GM23338 (cell line): ENCODE results near the gene CHST12. TPM values are rescaled to one million over a fixed set of nuclear protein-coding genes. Genes with fewer than 3 reads are reported as not detected.

Source experiments
- ATAC-seq: fragments of 200-7000 bp; cut with Tn5 transposase; 3 replicates; pipeline ENCODE4 v1.9.1; 2020
- DNase-seq: peaks from one replicate; pipeline ENCODE4 v3.0.0-alpha.2; 2015; ENCODE audit warnings: low spot score
- H2AFZ ChIP-seq: fragments of 200-600 bp; sonication (generic); 2 replicates; pipeline ENCODE4 v1.8.0; 2016; ENCODE audit warnings: antibody characterized with exemption, mild to moderate bottlenecking, moderate library complexity
- H3F3A ChIP-seq: fragments of 200-600 bp; sonication (generic); replicated peaks from 2 replicates; pipeline ENCODE4 v1.8.0; 2017; ENCODE audit warnings: antibody characterized with exemption, mixed run types, low read depth
- H3K27ac ChIP-seq: fragments of 200-600 bp; sonication (generic); 2 replicates; pipeline ENCODE4 v1.6.1; 2016; ENCODE audit warnings: low read depth
- H3K27me3 ChIP-seq: fragments of 200-600 bp; sonication (generic); 2 replicates; pipeline ENCODE4 v1.8.0; 2016; ENCODE audit warnings: mild to moderate bottlenecking, mixed run types, moderate library complexity; ENCODE audit not compliant: insufficient read depth
- H3K36me3 ChIP-seq: fragments of 200-600 bp; sonication (generic); 2 replicates; pipeline ENCODE4 v1.8.0; 2016; ENCODE audit warnings: mild to moderate bottlenecking; ENCODE audit not compliant: insufficient read depth
- H3K4me1 ChIP-seq: fragments of 200-600 bp; sonication (generic); 2 replicates; pipeline ENCODE4 v1.8.0; 2016; ENCODE audit warnings: mild to moderate bottlenecking, moderate library complexity; ENCODE audit not compliant: insufficient read depth
- H3K4me2 ChIP-seq: fragments of 200-600 bp; sonication (generic); 2 replicates; pipeline ENCODE4 v1.7.1; 2017; ENCODE audit warnings: mixed run types
- H3K4me3 ChIP-seq: fragments of 200-600 bp; sonication (generic); 2 replicates; pipeline ENCODE4 v1.6.1; 2016; ENCODE audit warnings: mixed run types
- H3K79me2 ChIP-seq: fragments of 200-600 bp; sonication (generic); replicated peaks from 2 replicates; pipeline ENCODE4 v1.8.0; 2017; ENCODE audit warnings: mild to moderate bottlenecking; ENCODE audit not compliant: insufficient read depth
- H3K9me2 ChIP-seq: fragments of 200-600 bp; sonication (generic); 2 replicates; pipeline ENCODE4 v1.8.0; 2017; ENCODE audit not compliant: insufficient read depth
- H4K20me1 ChIP-seq: fragments of 200-600 bp; sonication (generic); replicated peaks from 2 replicates; pipeline ENCODE4 v1.8.0; 2017; ENCODE audit warnings: mild to moderate bottlenecking; ENCODE audit not compliant: insufficient read depth
- H3K27ac Mint-ChIP-seq: 2 replicates; pipeline ENCODE4 v1.8.0; 2020; ENCODE audit warnings: inconsistent platforms, mild to moderate bottlenecking, moderate library complexity, mixed read lengths
- H3K27me3 Mint-ChIP-seq: 3 replicates; pipeline ENCODE4 v1.8.0; 2022; ENCODE audit warnings: low read depth, mild to moderate bottlenecking, moderate library complexity, mixed read lengths, inconsistent platforms; ENCODE audit not compliant: insufficient read depth, poor library complexity
- H3K36me3 Mint-ChIP-seq: 3 replicates; pipeline ENCODE4 v1.8.0; 2021; ENCODE audit warnings: low read depth, mild to moderate bottlenecking, inconsistent platforms, moderate library complexity, mixed read lengths
- H3K4me1 Mint-ChIP-seq: 3 replicates; pipeline ENCODE4 v1.8.0; 2020; ENCODE audit warnings: mild to moderate bottlenecking, inconsistent platforms, mixed read lengths
- H3K4me3 Mint-ChIP-seq: 3 replicates; pipeline ENCODE4 v1.8.0; 2021; ENCODE audit warnings: moderate library complexity, mild to moderate bottlenecking, inconsistent platforms, mixed read lengths
- H3K9me3 Mint-ChIP-seq: 3 replicates; pipeline ENCODE4 v1.8.0; 2020; ENCODE audit warnings: moderate library complexity, mild to moderate bottlenecking, inconsistent platforms, mixed read lengths
- EZH2phosphoT487 ChIP-seq: fragments of 200-600 bp; sonication (generic); IDR thresholded peaks from one replicate; pipeline ENCODE4 v1.8.1; 2018; ENCODE audit warnings: antibody characterized with exemption; ENCODE audit not compliant: unreplicated experiment
- ZNF462 ChIP-seq: fragments of 250-450 bp; sonication (Bioruptor Pico); IDR thresholded peaks from 2 replicates; pipeline ENCODE4 v1.5.0; 2020; ENCODE audit warnings: mild to moderate bottlenecking, moderate library complexity
- polyA plus RNA-seq: library from polyadenylated mRNA; unstranded; fragments of >200 nt; fragmentation: Nextera tagmentation; extraction: Ambion mirVana; gene quantifications from 2 replicates; pipeline ENCODE4 v1.2.1, GENCODE V29; 2016
- total RNA-seq: library from RNA; depleted of rRNA; stranded (reverse); fragments of >200 nt; shearing (Covaris generic); gene quantifications from 2 replicates; pipeline ENCODE4 v1.2.3, GENCODE V29; 2014
- TF ChIP-seq, protein P1 (sequence below), 2 experiments: fragments of 200-600 bp in 1 of 2; sonication (generic) in 1 of 2; conservative IDR thresholded peaks; 2 replicates each; pipeline versions ENCODE4 v1.5.1 to v1.6.1; 2016 to 2017; ENCODE audit warnings: antibody characterized with exemption in 2 of 2, low read depth in 2 of 2, mild to moderate bottlenecking in 2 of 2, moderate library complexity in 1 of 2
- TF ChIP-seq, protein P2 (sequence below): IDR thresholded peaks from 2 replicates; pipeline ENCODE4 v1.6.1; 2016; ENCODE audit warnings: antibody characterized with exemption
- TF ChIP-seq, protein P3 (sequence below): IDR thresholded peaks from one replicate; pipeline ENCODE4 v1.6.1; 2018; ENCODE audit warnings: antibody characterized with exemption; ENCODE audit not compliant: unreplicated experiment

CHST12 gene
- total and polyA plus RNA-seq, 2 experiments from 2014 or later, result 10.1 to 14.6 TPM

GRCh38 chr7:2360796-2361195 is 42.6 kb upstream of the CHST12 start:
- H3K4me2 ChIP-seq, result no peak overlapping the region
- peaks cover 94% of the 10 kb centered on the region for H3K36me3 ChIP-seq
- no peak overlapping the region for H3K27ac ChIP-seq
- Mint-ChIP-seq H3K9me3 (no peaks in the 10 kb centered on the region), H3K27ac (no peak overlapping the region), H3K4me1 (peaks cover 13% of the 10 kb centered on the region), H3K27me3 (peaks cover 3% of the 10 kb centered on the region), H3K4me3 (no peak overlapping the region; the same call in 2 of the 3 replicates), H3K36me3 (peaks cover 94% of the 10 kb centered on the region)
- no peak overlapping the region for H3K4me3 ChIP-seq
- no peak overlapping the region for H2AFZ ChIP-seq
- ATAC-seq (no peak), DNase-seq (no peak)
- H3F3A ChIP-seq, result peaks cover 45% of the 10 kb centered on the region
- TF ChIP-seq, protein P1, sequence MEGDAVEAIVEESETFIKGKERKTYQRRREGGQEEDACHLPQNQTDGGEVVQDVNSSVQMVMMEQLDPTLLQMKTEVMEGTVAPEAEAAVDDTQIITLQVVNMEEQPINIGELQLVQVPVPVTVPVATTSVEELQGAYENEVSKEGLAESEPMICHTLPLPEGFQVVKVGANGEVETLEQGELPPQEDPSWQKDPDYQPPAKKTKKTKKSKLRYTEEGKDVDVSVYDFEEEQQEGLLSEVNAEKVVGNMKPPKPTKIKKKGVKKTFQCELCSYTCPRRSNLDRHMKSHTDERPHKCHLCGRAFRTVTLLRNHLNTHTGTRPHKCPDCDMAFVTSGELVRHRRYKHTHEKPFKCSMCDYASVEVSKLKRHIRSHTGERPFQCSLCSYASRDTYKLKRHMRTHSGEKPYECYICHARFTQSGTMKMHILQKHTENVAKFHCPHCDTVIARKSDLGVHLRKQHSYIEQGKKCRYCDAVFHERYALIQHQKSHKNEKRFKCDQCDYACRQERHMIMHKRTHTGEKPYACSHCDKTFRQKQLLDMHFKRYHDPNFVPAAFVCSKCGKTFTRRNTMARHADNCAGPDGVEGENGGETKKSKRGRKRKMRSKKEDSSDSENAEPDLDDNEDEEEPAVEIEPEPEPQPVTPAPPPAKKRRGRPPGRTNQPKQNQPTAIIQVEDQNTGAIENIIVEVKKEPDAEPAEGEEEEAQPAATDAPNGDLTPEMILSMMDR (conservative IDR thresholded peaks at IDR 0.05; ENCODE audit: low read depth in 2 of 2), result no peak
- peaks cover 88% of the 10 kb centered on the region for H3K79me2 ChIP-seq
- no peaks in the 10 kb centered on the region for H3K27me3 ChIP-seq
- H3K4me1 ChIP-seq, result peaks cover 30% of the 10 kb centered on the region
- H4K20me1 ChIP-seq, result peaks cover 93% of the 10 kb centered on the region
- H3K9me2 ChIP-seq, result no peaks in the 10 kb centered on the region

- no peaks in the 10 kb centered on the region for H3K27me3 ChIP-seq
- H3K27ac Mint-ChIP-seq, result no peak overlapping the region
- H3F3A ChIP-seq, result peaks cover 44% of the 10 kb centered on the region
- H3K79me2 ChIP-seq, result peaks cover 87% of the 10 kb centered on the region
- no peak for ATAC-seq
- no peak for DNase-seq
- H2AFZ ChIP-seq, result no peak overlapping the region
- no peak overlapping the region for H3K27ac ChIP-seq
- no peak overlapping the region for H3K4me3 ChIP-seq
- H3K4me1 ChIP-seq, result peaks cover 16% of the 10 kb centered on the region; the same call in 1 of the 2 replicates
- H3K4me2 ChIP-seq, result no peak overlapping the region
- peaks cover 95% of the 10 kb centered on the region for H3K36me3 Mint-ChIP-seq
- H4K20me1 ChIP-seq, result peaks cover 89% of the 10 kb centered on the region
- no peak overlapping the region for H3K4me3 Mint-ChIP-seq
- H3K9me3 Mint-ChIP-seq, result no peaks in the 10 kb centered on the region
- peaks cover 97% of the 10 kb centered on the region for H3K36me3 ChIP-seq
- no peaks in the 10 kb centered on the region for H3K9me2 ChIP-seq
- peaks cover 3% of the 10 kb centered on the region for H3K27me3 Mint-ChIP-seq
- peaks cover 5% of the 10 kb centered on the region for H3K4me1 Mint-ChIP-seq
- TF ChIP-seq, protein P2, sequence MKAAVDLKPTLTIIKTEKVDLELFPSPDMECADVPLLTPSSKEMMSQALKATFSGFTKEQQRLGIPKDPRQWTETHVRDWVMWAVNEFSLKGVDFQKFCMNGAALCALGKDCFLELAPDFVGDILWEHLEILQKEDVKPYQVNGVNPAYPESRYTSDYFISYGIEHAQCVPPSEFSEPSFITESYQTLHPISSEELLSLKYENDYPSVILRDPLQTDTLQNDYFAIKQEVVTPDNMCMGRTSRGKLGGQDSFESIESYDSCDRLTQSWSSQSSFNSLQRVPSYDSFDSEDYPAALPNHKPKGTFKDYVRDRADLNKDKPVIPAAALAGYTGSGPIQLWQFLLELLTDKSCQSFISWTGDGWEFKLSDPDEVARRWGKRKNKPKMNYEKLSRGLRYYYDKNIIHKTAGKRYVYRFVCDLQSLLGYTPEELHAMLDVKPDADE, result no peak
- TF ChIP-seq, protein P3, sequence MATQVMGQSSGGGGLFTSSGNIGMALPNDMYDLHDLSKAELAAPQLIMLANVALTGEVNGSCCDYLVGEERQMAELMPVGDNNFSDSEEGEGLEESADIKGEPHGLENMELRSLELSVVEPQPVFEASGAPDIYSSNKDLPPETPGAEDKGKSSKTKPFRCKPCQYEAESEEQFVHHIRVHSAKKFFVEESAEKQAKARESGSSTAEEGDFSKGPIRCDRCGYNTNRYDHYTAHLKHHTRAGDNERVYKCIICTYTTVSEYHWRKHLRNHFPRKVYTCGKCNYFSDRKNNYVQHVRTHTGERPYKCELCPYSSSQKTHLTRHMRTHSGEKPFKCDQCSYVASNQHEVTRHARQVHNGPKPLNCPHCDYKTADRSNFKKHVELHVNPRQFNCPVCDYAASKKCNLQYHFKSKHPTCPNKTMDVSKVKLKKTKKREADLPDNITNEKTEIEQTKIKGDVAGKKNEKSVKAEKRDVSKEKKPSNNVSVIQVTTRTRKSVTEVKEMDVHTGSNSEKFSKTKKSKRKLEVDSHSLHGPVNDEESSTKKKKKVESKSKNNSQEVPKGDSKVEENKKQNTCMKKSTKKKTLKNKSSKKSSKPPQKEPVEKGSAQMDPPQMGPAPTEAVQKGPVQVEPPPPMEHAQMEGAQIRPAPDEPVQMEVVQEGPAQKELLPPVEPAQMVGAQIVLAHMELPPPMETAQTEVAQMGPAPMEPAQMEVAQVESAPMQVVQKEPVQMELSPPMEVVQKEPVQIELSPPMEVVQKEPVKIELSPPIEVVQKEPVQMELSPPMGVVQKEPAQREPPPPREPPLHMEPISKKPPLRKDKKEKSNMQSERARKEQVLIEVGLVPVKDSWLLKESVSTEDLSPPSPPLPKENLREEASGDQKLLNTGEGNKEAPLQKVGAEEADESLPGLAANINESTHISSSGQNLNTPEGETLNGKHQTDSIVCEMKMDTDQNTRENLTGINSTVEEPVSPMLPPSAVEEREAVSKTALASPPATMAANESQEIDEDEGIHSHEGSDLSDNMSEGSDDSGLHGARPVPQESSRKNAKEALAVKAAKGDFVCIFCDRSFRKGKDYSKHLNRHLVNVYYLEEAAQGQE, result no peak
- TF ChIP-seq ZNF462 (CRISPR knock-in tag), result no peak
- no peak for TF ChIP-seq EZH2phosphoT487
Observed at GRCh38 chr7:2362385-2363088, 40.9 kb upstream of the CHST12 start.
